A673 (cell line): ENCODE results near the gene PRKACB. TPM values are rescaled to one million over a fixed set of nuclear protein-coding genes. Genes with fewer than 3 reads are reported as not detected.

Experiments used
- BruUV-seq: library from RNA; stranded (reverse); fragments of 400-500 nt; replicated peaks from 2 replicates; lab custom pipeline; 2021; lab: Mats Ljungman, UMichigan
- CTCF ChIA-PET: fragments of 300-600 bp; sonication (Branson Sonifier 250); formaldehyde crosslinking; loops from one replicate; lab custom pipeline; 2022; ENCODE audit warnings: antibody characterized with exemption; lab: Charles Lee
- POLR2A ChIA-PET: fragments of 300-600 bp; sonication (Branson Sonifier 250); formaldehyde crosslinking; loops from one replicate; lab custom pipeline; 2022; ENCODE audit warnings: antibody characterized with exemption; ENCODE audit not compliant: low non-redundant PET; lab: Charles Lee
- DNase-seq: peaks from one replicate; pipeline ENCODE4 v3.0.0-alpha.2; 2015; ENCODE audit warnings: low spot score
- H3K27ac ChIP-seq: fragments of 200-600 bp; sonication (generic); 2 replicates; pipeline ENCODE4 v1.5.1; 2016; ENCODE audit warnings: mixed run types, low read depth, mild to moderate bottlenecking, mixed read lengths, antibody characterized with exemption, low read length; ENCODE audit not compliant: poor library complexity, severe bottlenecking
- H3K27me3 ChIP-seq: fragments of 200-600 bp; sonication (generic); replicated peaks from 2 replicates; pipeline ENCODE4 v1.6.1; 2017; ENCODE audit warnings: mixed run types, low read depth, mild to moderate bottlenecking, mixed read lengths, antibody characterized with exemption, low read length; ENCODE audit not compliant: insufficient read depth, poor library complexity
- H3K36me3 ChIP-seq: fragments of 200-600 bp; sonication (generic); 2 replicates; pipeline ENCODE4 v1.6.1; 2016; ENCODE audit warnings: mixed run types, mild to moderate bottlenecking, mixed read lengths, antibody characterized with exemption, low read length; ENCODE audit not compliant: insufficient read depth, poor library complexity, severe bottlenecking
- H3K4me1 ChIP-seq: fragments of 200-600 bp; sonication (generic); 2 replicates; pipeline ENCODE4 v1.6.1; 2017; ENCODE audit warnings: mixed run types, mild to moderate bottlenecking, mixed read lengths, antibody characterized with exemption, low read length; ENCODE audit not compliant: insufficient read depth, poor library complexity, severe bottlenecking
- H3K4me3 ChIP-seq: fragments of 200-600 bp; sonication (generic); 2 replicates; pipeline ENCODE4 v1.5.1; 2016; ENCODE audit warnings: low read depth, mixed run types, mild to moderate bottlenecking, mixed read lengths, low read length; ENCODE audit not compliant: poor library complexity, severe bottlenecking
- H3K9me3 ChIP-seq: fragments of 200-600 bp; sonication (generic); 2 replicates; pipeline ENCODE4 v1.6.1; 2016; ENCODE audit warnings: mixed run types, low read depth, mild to moderate bottlenecking, mixed read lengths, antibody characterized with exemption, low read length; ENCODE audit not compliant: poor library complexity, severe bottlenecking
- EZH2 ChIP-seq: fragments of 200-600 bp; sonication (generic); IDR thresholded peaks from 2 replicates; pipeline ENCODE4 v1.6.1; 2017; ENCODE audit warnings: borderline replicate concordance, low read depth, mild to moderate bottlenecking, mixed read lengths, antibody characterized with exemption, low read length; ENCODE audit not compliant: poor library complexity, severe bottlenecking
- intact Hi-C: fragments of 100-400 bp; cut with micrococcal nuclease; formaldehyde crosslinking; loops from one replicate; pipeline ENCODE4 v1.10.0; 2022; ENCODE audit not compliant: unreplicated experiment
- total RNA-seq: library from RNA; stranded (reverse); gene quantifications from 2 replicates; pipeline ENCODE4 v1.2.3, GENCODE V29; 2021
- TF ChIP-seq, protein P1 (sequence below): fragments of 300-800, 200-600 bp; sonication (generic); conservative IDR thresholded peaks from 2 replicates; pipeline ENCODE4 v1.5.1; 2017; ENCODE audit warnings: low read depth, mild to moderate bottlenecking, antibody characterized with exemption, low read length, moderate library complexity, mixed read lengths

Gene PRKACB
- total RNA-seq, 1 experiment from 2014 or later: 39.6 TPM

DNA sequence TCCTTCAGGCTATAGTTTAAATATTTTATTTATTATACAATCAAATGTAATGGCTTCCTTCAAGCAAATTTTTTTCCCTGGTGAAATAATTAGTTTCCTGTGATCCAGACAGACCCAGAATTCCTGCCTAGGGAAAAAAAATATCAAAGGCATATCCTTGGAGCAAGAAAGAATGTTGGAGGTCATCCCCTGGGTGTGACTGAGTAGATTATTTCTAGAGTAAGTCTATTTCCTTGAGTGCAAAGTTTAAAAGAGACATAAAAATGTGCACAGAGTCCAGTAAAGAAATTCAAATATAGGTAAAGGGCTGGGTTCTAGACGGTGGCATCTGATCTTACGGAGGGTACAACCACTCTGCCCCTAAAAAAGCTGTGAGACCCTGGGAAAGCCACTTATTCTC, 125.2 kb downstream of the PRKACB start:
- TF ChIP-seq, protein P1, sequence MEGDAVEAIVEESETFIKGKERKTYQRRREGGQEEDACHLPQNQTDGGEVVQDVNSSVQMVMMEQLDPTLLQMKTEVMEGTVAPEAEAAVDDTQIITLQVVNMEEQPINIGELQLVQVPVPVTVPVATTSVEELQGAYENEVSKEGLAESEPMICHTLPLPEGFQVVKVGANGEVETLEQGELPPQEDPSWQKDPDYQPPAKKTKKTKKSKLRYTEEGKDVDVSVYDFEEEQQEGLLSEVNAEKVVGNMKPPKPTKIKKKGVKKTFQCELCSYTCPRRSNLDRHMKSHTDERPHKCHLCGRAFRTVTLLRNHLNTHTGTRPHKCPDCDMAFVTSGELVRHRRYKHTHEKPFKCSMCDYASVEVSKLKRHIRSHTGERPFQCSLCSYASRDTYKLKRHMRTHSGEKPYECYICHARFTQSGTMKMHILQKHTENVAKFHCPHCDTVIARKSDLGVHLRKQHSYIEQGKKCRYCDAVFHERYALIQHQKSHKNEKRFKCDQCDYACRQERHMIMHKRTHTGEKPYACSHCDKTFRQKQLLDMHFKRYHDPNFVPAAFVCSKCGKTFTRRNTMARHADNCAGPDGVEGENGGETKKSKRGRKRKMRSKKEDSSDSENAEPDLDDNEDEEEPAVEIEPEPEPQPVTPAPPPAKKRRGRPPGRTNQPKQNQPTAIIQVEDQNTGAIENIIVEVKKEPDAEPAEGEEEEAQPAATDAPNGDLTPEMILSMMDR: no peak
- no peak for TF ChIP-seq EZH2
- intact Hi-C loops: no loop called here
- Histone ChIP-seq H3K4me1 (no peaks in the 10 kb centered on the region), H3K4me3 (no peak overlapping the region), H3K27me3 (no peaks in the 10 kb centered on the region), H3K36me3 (no peaks in the 10 kb centered on the region), H3K9me3 (no peaks in the 10 kb centered on the region), H3K27ac (no peak overlapping the region)
- ChIA-PET POLR2A (no interaction called here), CTCF (no interaction called here)
- no peak for DNase-seq
- no TSS peak for BruUV-seq

DNA sequence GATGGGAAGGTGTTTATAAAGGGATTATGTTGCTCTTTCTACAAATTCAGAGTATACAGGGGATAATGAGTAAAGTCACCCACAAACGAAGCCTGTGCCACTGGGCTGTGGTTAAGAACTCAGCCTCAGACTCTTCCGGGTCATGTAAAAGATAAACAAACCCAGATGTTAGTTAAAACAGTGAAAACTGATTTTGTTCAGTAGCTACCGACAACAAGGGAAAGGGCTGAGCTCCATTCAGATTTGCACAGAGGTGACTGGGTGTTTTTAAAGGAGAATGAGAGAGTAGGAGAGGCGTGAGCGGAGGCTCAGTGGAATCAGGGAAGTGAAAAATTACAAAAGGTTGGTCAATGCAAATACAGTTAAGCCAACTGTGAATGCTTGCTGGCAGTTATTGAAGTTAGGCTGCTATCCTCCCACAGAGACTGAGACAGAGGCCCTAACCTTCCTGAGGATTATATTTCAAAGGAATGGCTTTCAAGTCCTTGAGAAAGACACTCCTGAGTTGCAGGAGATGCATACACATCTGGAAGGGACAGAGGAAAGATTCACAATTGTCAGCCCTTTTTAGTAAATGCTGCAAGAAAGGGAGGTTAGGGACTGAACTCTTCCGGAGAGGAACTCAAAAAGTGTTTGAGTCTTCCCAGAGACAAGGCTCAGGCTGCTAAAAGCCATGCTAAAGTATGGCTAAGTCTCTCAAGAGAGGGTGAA, 127.5 kb downstream of the PRKACB start:
- no peaks in the 10 kb centered on the region for H3K36me3 ChIP-seq
- DNase-seq: no peak
- TF ChIP-seq, protein P1: no peak
- no peak for TF ChIP-seq EZH2
- no peak overlapping the region for H3K27ac ChIP-seq
- no TSS peak for BruUV-seq
- H3K9me3 ChIP-seq: no peaks in the 10 kb centered on the region
- H3K27me3 ChIP-seq: no peaks in the 10 kb centered on the region
- H3K4me3 ChIP-seq: no peak overlapping the region
- CTCF ChIA-PET: no interaction called here
- intact Hi-C loops: no loop called here
- POLR2A ChIA-PET: no interaction called here
- no peaks in the 10 kb centered on the region for H3K4me1 ChIP-seq

DNA sequence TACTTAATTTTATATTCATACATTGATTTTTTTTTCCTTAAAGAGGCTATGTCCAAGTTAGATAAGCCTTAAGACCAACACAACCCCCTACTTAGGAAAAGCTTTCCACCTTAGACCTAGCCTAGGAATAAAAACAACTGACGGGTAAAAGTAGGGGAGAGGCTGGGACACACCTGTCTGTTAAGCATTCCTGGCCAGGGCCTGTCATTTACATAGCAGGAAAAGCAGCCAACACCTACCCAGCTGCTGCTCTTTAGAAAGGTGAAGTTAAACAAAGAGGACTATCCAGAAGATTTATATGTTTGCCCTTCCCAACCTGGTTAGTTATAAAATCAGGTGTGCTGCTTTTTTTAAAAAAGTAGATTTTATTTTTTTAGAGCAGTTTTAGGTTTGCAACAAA, 128.3 kb downstream of the PRKACB start:
- intact Hi-C loops: no loop called here
- Histone ChIP-seq H3K4me3 (no peak overlapping the region), H3K27ac (no peak overlapping the region), H3K9me3 (no peaks in the 10 kb centered on the region), H3K27me3 (no peaks in the 10 kb centered on the region), H3K36me3 (no peaks in the 10 kb centered on the region), H3K4me1 (no peaks in the 10 kb centered on the region)
- CTCF ChIA-PET: no interaction called here
- BruUV-seq: no TSS peak
- TF ChIP-seq EZH2: no peak
- TF ChIP-seq, protein P1: no peak
- POLR2A ChIA-PET: no interaction called here
- DNase-seq: no peak
